ENCODE data around the gene CSNK1E.
A peak's percentile ranks its signal among the peaks of the same experiment; 100 is the strongest.

The CSNK1E gene

DNA sequence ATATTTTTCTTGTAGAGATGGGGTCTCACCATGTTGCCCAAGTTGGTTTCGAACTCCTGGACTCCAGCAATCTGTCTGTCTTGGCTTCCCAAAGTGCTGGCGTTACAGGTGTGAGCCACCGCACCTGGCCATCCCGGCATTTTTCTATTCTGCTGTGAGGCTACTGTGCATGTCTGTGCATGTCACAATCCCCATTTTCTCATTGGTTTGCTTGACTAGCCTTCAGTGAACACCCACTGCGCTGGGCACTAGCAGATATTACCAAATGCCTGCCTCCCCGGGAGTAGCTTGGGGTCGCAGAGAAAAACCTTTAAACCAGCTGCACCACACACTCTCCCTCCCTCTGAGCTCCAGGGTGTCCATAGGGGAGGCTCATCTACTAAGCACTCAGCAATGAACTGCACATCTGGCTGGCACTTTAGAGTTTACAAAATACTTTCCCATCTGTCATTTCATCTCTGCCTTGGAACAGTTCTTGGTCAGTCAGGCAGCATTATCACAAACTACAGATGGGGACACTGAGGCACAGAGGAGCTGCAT lies 4.9 kb downstream of the CSNK1E start:
- peak; percentile 45 for DNase-seq (ENCODE audit: low read depth)
- peaks cover 26% of the 10 kb centered on the region for H3K36me3 ChIP-seq (ENCODE audit: control insufficient read depth, insufficient read depth, low read length, severe bottlenecking)
- no peaks in the 10 kb centered on the region for H3K9me3 ChIP-seq (ENCODE audit: control insufficient read depth, low read length)
- no peak overlapping the region for H3K4me3 ChIP-seq (ENCODE audit: low read length)
- H3K9ac ChIP-seq (ENCODE audit: low read length), result peak overlapping the region; percentile 97
- peaks cover 67% of the 10 kb centered on the region for H3K4me1 ChIP-seq (ENCODE audit: control insufficient read depth, insufficient read depth, low read length)
- H3K27me3 ChIP-seq (replicated peaks; ENCODE audit: control insufficient read depth, insufficient read depth, low read length), result no peaks in the 10 kb centered on the region

GRCh38 chr22:38311323-38311620 lies 6.0 kb downstream of the CSNK1E start:
- peaks cover 67% of the 10 kb centered on the region for H3K4me1 ChIP-seq (ENCODE audit: control insufficient read depth, insufficient read depth, low read length)
- H3K27me3 ChIP-seq (replicated peaks; ENCODE audit: control insufficient read depth, insufficient read depth, low read length), result no peaks in the 10 kb centered on the region
- H3K9ac ChIP-seq (ENCODE audit: low read length), result no peak overlapping the region
- DNase-seq (ENCODE audit: low read depth), result no peak
- peak overlapping the region; percentile 43 for H3K4me3 ChIP-seq (ENCODE audit: low read length)
- H3K36me3 ChIP-seq (ENCODE audit: control insufficient read depth, insufficient read depth, low read length, severe bottlenecking), result peaks cover 26% of the 10 kb centered on the region
- H3K9me3 ChIP-seq (ENCODE audit: control insufficient read depth, low read length), result no peaks in the 10 kb centered on the region

DNA sequence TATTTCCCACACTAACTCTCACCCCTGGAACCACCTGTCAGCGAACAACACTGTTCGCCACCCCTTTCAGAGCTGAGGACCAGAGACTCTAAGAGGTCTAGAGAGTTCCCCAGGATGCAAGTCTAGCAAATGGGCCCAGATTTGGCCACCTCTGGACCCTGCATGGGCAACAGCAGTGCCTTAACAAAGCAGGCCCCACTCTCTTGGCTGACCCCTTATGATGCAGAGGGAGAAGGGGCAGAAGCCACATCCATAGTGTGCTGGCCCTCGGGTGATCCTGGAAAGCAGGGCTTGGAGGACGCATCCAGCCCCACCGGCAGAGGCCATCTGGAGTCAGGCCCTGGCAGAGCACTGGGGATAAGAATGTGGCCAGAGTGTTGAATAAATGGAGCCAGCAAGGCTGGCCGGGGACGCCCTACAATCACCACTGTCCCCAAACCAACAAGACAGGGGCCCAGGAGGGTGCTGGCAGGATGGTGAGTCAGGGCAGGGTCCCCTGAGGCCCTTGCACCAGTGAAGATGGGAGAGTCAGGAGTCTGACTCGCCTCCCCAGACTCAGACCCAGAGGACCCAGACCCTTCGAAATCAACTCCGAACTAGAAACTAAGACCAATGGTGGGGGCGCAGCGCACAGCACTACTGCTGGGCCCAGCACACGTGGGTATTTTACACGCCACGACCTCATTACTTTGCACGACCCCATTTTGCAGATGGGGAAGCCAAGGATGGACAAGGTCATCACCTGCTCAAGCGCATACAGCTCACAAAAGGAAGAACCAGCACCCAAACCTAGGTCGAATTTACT lies 6.5 kb downstream of the CSNK1E start:
- Histone ChIP-seq H3K4me3 (ENCODE audit: low read length) (peak overlapping the region; percentile 43), H3K9ac (ENCODE audit: low read length) (peak overlapping the region; percentile 55), H3K36me3 (ENCODE audit: control insufficient read depth, insufficient read depth, low read length, severe bottlenecking) (peaks cover 26% of the 10 kb centered on the region), H3K9me3 (ENCODE audit: control insufficient read depth, low read length) (no peaks in the 10 kb centered on the region), H3K27me3 (replicated peaks; ENCODE audit: control insufficient read depth, insufficient read depth, low read length) (no peaks in the 10 kb centered on the region), H3K4me1 (ENCODE audit: control insufficient read depth, insufficient read depth, low read length) (peaks cover 71% of the 10 kb centered on the region)
- no peak for DNase-seq (ENCODE audit: low read depth)

GRCh38 chr22:38309614-38310517 lies 7.4 kb downstream of the CSNK1E start:
- no peaks in the 10 kb centered on the region for H3K27me3 ChIP-seq (replicated peaks; ENCODE audit: control insufficient read depth, insufficient read depth, low read length)
- no peak for DNase-seq (ENCODE audit: low read depth)
- H3K4me1 ChIP-seq (ENCODE audit: control insufficient read depth, insufficient read depth, low read length), result peaks cover 71% of the 10 kb centered on the region
- no peaks in the 10 kb centered on the region for H3K9me3 ChIP-seq (ENCODE audit: control insufficient read depth, low read length)
- H3K36me3 ChIP-seq (ENCODE audit: control insufficient read depth, insufficient read depth, low read length, severe bottlenecking), result peaks cover 26% of the 10 kb centered on the region
- peak overlapping the region; percentile 55 for H3K9ac ChIP-seq (ENCODE audit: low read length)
- peak overlapping the region; percentile 43 for H3K4me3 ChIP-seq (ENCODE audit: low read length)

GRCh38 chr22:38308791-38309498 lies 8.3 kb downstream of the CSNK1E start:
- Histone ChIP-seq H3K4me1 (ENCODE audit: control insufficient read depth, insufficient read depth, low read length) (peaks cover 71% of the 10 kb centered on the region), H3K27me3 (replicated peaks; ENCODE audit: control insufficient read depth, insufficient read depth, low read length) (no peaks in the 10 kb centered on the region), H3K9me3 (ENCODE audit: control insufficient read depth, low read length) (no peaks in the 10 kb centered on the region), H3K9ac (ENCODE audit: low read length) (peak overlapping the region; percentile 8), H3K4me3 (ENCODE audit: low read length) (no peak overlapping the region), H3K36me3 (ENCODE audit: control insufficient read depth, insufficient read depth, low read length, severe bottlenecking) (peaks cover 32% of the 10 kb centered on the region)
- DNase-seq (ENCODE audit: low read depth), result no peak

GRCh38 chr22:38305471-38306448 lies 11.5 kb downstream of the CSNK1E start:
- Histone ChIP-seq H3K4me1 (ENCODE audit: control insufficient read depth, insufficient read depth, low read length) (peaks cover 46% of the 10 kb centered on the region), H3K9me3 (ENCODE audit: control insufficient read depth, low read length) (no peaks in the 10 kb centered on the region), H3K9ac (ENCODE audit: low read length) (peak overlapping the region; percentile 64), H3K36me3 (ENCODE audit: control insufficient read depth, insufficient read depth, low read length, severe bottlenecking) (peaks cover 41% of the 10 kb centered on the region), H3K4me3 (ENCODE audit: low read length) (peak overlapping the region; percentile 48), H3K27me3 (replicated peaks; ENCODE audit: control insufficient read depth, insufficient read depth, low read length) (no peaks in the 10 kb centered on the region)
- DNase-seq (ENCODE audit: low read depth), result no peak

DNA sequence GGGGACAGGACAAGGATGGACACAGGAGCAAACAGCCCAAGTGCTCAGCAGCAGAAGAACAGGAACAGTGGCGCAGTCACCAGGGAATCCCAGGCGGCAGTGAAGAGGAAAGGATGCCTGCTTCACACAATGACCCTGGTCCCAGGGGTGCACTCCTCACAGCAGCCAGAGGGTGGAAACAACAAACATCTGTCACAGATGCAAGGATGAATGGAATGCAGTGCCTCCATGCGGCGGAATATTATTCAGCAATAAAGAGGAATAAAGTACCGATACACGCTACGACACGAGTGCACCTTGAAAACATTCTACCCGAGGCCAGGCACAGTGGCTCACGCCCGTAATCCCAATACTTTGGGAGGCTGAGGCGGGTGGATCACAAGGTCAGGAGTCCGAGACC lies 12.7 kb downstream of the CSNK1E start:
- H3K4me3 ChIP-seq (ENCODE audit: low read length), result peak overlapping the region; percentile 18
- H3K27me3 ChIP-seq (replicated peaks; ENCODE audit: control insufficient read depth, insufficient read depth, low read length), result no peaks in the 10 kb centered on the region
- H3K36me3 ChIP-seq (ENCODE audit: control insufficient read depth, insufficient read depth, low read length, severe bottlenecking), result peaks cover 54% of the 10 kb centered on the region
- H3K9me3 ChIP-seq (ENCODE audit: control insufficient read depth, low read length), result no peaks in the 10 kb centered on the region
- peaks cover 34% of the 10 kb centered on the region for H3K4me1 ChIP-seq (ENCODE audit: control insufficient read depth, insufficient read depth, low read length)
- peak overlapping the region; percentile 64 for H3K9ac ChIP-seq (ENCODE audit: low read length)
- DNase-seq (ENCODE audit: low read depth), result no peak

DNA sequence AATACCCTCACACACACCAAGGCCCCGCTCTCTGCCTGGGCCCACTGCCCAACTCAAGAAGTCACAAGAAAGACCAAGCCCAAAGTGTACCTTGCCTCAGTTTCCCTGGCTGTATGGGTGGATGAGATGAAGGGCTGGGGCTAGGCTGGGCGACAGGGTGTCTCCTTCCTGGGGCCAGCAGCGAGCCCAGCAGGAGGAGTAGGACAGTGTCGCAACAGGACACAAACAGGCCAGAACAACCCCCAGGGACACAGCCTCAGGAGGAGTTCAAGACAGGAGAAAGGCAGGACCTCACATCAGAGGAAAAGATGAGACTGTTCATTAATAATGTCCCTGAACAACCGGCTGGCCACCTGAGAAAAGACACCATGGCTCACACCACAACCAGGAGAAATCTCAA lies 13.3 kb downstream of the CSNK1E start:
- Histone ChIP-seq H3K4me1 (ENCODE audit: control insufficient read depth, insufficient read depth, low read length) (peaks cover 29% of the 10 kb centered on the region), H3K36me3 (ENCODE audit: control insufficient read depth, insufficient read depth, low read length, severe bottlenecking) (peaks cover 59% of the 10 kb centered on the region), H3K27me3 (replicated peaks; ENCODE audit: control insufficient read depth, insufficient read depth, low read length) (no peaks in the 10 kb centered on the region), H3K4me3 (ENCODE audit: low read length) (peak overlapping the region; percentile 18), H3K9me3 (ENCODE audit: control insufficient read depth, low read length) (no peaks in the 10 kb centered on the region), H3K9ac (ENCODE audit: low read length) (peak overlapping the region; percentile 50)
- peak; percentile 37 for DNase-seq (ENCODE audit: low read depth)

DNA sequence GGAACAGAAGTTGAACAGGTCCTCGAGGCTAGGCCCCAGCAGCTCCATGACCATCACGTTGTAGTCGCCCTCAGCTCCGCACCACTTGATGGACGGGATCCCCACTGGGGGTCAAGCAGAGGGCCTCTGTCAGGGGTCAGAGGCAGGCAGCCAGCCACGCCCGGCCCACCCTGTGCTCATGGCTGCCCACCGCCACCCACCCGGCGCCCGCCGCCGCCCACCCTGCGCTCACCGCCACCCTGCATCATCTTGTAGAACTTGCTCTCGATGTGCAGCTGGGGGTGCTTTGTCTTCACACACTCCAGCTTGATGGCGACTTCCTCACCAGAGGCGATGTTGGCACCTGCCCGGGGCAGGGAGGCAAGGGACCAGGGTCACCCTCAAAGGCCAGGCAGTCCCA lies 14.3 kb downstream of the CSNK1E start:
- Histone ChIP-seq H3K9me3 (ENCODE audit: control insufficient read depth, low read length) (no peaks in the 10 kb centered on the region), H3K27me3 (replicated peaks; ENCODE audit: control insufficient read depth, insufficient read depth, low read length) (no peaks in the 10 kb centered on the region), H3K9ac (ENCODE audit: low read length) (no peak overlapping the region), H3K4me3 (ENCODE audit: low read length) (no peak overlapping the region), H3K4me1 (ENCODE audit: control insufficient read depth, insufficient read depth, low read length) (peaks cover 29% of the 10 kb centered on the region), H3K36me3 (ENCODE audit: control insufficient read depth, insufficient read depth, low read length, severe bottlenecking) (peaks cover 60% of the 10 kb centered on the region)
- no peak for DNase-seq (ENCODE audit: low read depth)

GRCh38 chr22:38300946-38301345 lies 16.3 kb downstream of the CSNK1E start:
- peak overlapping the region; percentile 16 for H3K9ac ChIP-seq (ENCODE audit: low read length)
- H3K36me3 ChIP-seq (ENCODE audit: control insufficient read depth, insufficient read depth, low read length, severe bottlenecking), result peaks cover 75% of the 10 kb centered on the region
- no peak for DNase-seq (ENCODE audit: low read depth)
- no peaks in the 10 kb centered on the region for H3K9me3 ChIP-seq (ENCODE audit: control insufficient read depth, low read length)
- peaks cover 27% of the 10 kb centered on the region for H3K4me1 ChIP-seq (ENCODE audit: control insufficient read depth, insufficient read depth, low read length)
- H3K4me3 ChIP-seq (ENCODE audit: low read length), result no peak overlapping the region
- no peaks in the 10 kb centered on the region for H3K27me3 ChIP-seq (replicated peaks; ENCODE audit: control insufficient read depth, insufficient read depth, low read length)
